Caco-2 (cell line): ENCODE results near the gene SFN. TPM values are rescaled to one million over a fixed set of nuclear protein-coding genes. Genes with fewer than 3 reads are reported as not detected.

Experiments
- BruUV-seq: library from RNA; stranded (reverse); fragments of 400-500 nt; replicated peaks from 2 replicates; lab custom pipeline; 2021; lab: Mats Ljungman, UMichigan
- CTCF ChIA-PET: fragments of 300-600 bp; sonication (Branson Sonifier 250); formaldehyde crosslinking; loops from one replicate; lab custom pipeline; 2022; ENCODE audit warnings: antibody characterized with exemption; lab: Charles Lee
- POLR2A ChIA-PET: fragments of 300-600 bp; sonication (Branson Sonifier 250); formaldehyde crosslinking; loops from one replicate; lab custom pipeline; 2022; ENCODE audit warnings: antibody characterized with exemption; lab: Charles Lee
- DNase-seq, 2 experiments: peaks; one replicate each; pipeline versions ENCODE4 v3.0.0 to v3.0.0-alpha.2; 2020 to 2022
- H3K27me3 ChIP-seq: replicated peaks from 2 replicates; pipeline ENCODE4 v1.6.0; 2011; ENCODE audit warnings: low read length; ENCODE audit not compliant: control insufficient read depth, insufficient read depth
- H3K36me3 ChIP-seq: 2 replicates; pipeline ENCODE4 v1.5.1; 2011; ENCODE audit warnings: low read length; ENCODE audit not compliant: control insufficient read depth, insufficient read depth
- H3K4me1 ChIP-seq: fragments of 250-450 bp; sonication (Bioruptor Pico); 2 replicates; pipeline ENCODE4 v1.5.1; 2020; ENCODE audit warnings: mild to moderate bottlenecking
- H3K4me3 ChIP-seq: 2 replicates; pipeline ENCODE4 v1.5.1; 2011; ENCODE audit warnings: low read depth, mild to moderate bottlenecking, control low read depth, low read length
- H3K9me3 ChIP-seq: fragments of 250-450 bp; sonication (Bioruptor Pico); 2 replicates; pipeline ENCODE4 v1.5.1; 2020; ENCODE audit warnings: mild to moderate bottlenecking, moderate library complexity
- H3K27ac Mint-ChIP-seq: one replicate; pipeline ENCODE4 v1.8.0; 2022; ENCODE audit warnings: mixed read lengths; ENCODE audit not compliant: unreplicated experiment
- H3K27me3 Mint-ChIP-seq: one replicate; pipeline ENCODE4 v1.8.0; 2022; ENCODE audit warnings: mixed read lengths; ENCODE audit not compliant: insufficient read depth, unreplicated experiment
- H3K36me3 Mint-ChIP-seq: one replicate; pipeline ENCODE4 v1.8.0; 2022; ENCODE audit warnings: mild to moderate bottlenecking, mixed read lengths; ENCODE audit not compliant: insufficient read depth, unreplicated experiment
- H3K4me1 Mint-ChIP-seq: one replicate; pipeline ENCODE4 v1.8.0; 2022; ENCODE audit warnings: low read depth, mixed read lengths; ENCODE audit not compliant: unreplicated experiment
- H3K4me3 Mint-ChIP-seq: one replicate; pipeline ENCODE4 v1.8.0; 2022; ENCODE audit warnings: mild to moderate bottlenecking, moderate library complexity, mixed read lengths; ENCODE audit not compliant: unreplicated experiment
- H3K9me3 Mint-ChIP-seq: one replicate; pipeline ENCODE4 v1.8.0; 2022; ENCODE audit warnings: mixed read lengths; ENCODE audit not compliant: unreplicated experiment
- intact Hi-C: fragments of 100-400 bp; cut with micrococcal nuclease; formaldehyde crosslinking; loops from one replicate; pipeline ENCODE4 v1.10.0; 2022; ENCODE audit not compliant: unreplicated experiment
- total RNA-seq: library from RNA; stranded (reverse); gene quantifications from 2 replicates; pipeline ENCODE4 v1.2.3, GENCODE V29; 2022
- TF ChIP-seq, protein P1 (sequence below), 2 experiments: fragments of 200-600 bp in 1 of 2; IDR thresholded peaks; 1 replicate in 1 of 2; 2 replicates in 1 of 2; pipeline versions ENCODE4 v1.5.1 to v1.8.0; 2011 to 2022; ENCODE audit warnings: antibody characterized with exemption in 1 of 2, control low read depth in 1 of 2, inconsistent platforms in 1 of 2, low read depth in 1 of 2, low read length in 1 of 2, mild to moderate bottlenecking in 1 of 2, moderate library complexity in 1 of 2; ENCODE audit not compliant: insufficient read depth in 1 of 2, severe bottlenecking in 1 of 2, unreplicated experiment in 1 of 2

Gene SFN
- total RNA-seq, 1 experiment from 2014 or later, result 21.4 TPM

GRCh38 chr1:26826261-26827105 lies 36.5 kb upstream of the SFN start, which contains the start of gene ZDHHC18:
ZDHHC18 (plus strand) TSS chr1:26826688; CDS start chr1:26826805, 117 bp downstream.
- CTCF ChIA-PET, result interaction anchor here (1.0 kb wide), 2 partner anchors 16 to 41 kb away, joined by 3 to 4 read pairs; no protein-coding TSS in a partner anchor
- Mint-ChIP-seq H3K4me1 (peaks cover 16% of the 10 kb centered on the region), H3K27ac (peak within 1 kb of the TSS; percentile 68), H3K36me3 (peaks cover 5% of the 10 kb centered on the region), H3K27me3 (no peaks in the 10 kb centered on the region), H3K4me3 (peak within 1 kb of the TSS; percentile 88), H3K9me3 (no peaks in the 10 kb centered on the region)
- Histone ChIP-seq H3K4me3 (peak within 1 kb of the TSS; percentile 71), H3K27me3 (no peaks in the 10 kb centered on the region), H3K4me1 (peaks cover 18% of the 10 kb centered on the region), H3K36me3 (no peaks in the 10 kb centered on the region), H3K9me3 (no peaks in the 10 kb centered on the region)
- peak in 1 of 2 experiments; percentile 77 for DNase-seq
- intact Hi-C loops, result no loop called here
- POLR2A ChIA-PET, result interaction anchor here (0.8 kb wide), 1 partner anchor 135 kb away, joined by 3 read pairs; no protein-coding TSS in a partner anchor
- BruUV-seq, result no TSS peak
- TF ChIP-seq, protein P1, sequence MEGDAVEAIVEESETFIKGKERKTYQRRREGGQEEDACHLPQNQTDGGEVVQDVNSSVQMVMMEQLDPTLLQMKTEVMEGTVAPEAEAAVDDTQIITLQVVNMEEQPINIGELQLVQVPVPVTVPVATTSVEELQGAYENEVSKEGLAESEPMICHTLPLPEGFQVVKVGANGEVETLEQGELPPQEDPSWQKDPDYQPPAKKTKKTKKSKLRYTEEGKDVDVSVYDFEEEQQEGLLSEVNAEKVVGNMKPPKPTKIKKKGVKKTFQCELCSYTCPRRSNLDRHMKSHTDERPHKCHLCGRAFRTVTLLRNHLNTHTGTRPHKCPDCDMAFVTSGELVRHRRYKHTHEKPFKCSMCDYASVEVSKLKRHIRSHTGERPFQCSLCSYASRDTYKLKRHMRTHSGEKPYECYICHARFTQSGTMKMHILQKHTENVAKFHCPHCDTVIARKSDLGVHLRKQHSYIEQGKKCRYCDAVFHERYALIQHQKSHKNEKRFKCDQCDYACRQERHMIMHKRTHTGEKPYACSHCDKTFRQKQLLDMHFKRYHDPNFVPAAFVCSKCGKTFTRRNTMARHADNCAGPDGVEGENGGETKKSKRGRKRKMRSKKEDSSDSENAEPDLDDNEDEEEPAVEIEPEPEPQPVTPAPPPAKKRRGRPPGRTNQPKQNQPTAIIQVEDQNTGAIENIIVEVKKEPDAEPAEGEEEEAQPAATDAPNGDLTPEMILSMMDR (IDR thresholded peaks at IDR 0.05; ENCODE audit: insufficient read depth in 1 of 2, low read depth in 1 of 2, low read length in 1 of 2, severe bottlenecking in 1 of 2, unreplicated experiment in 1 of 2), result peak; percentile 13 to 33

- TF ChIP-seq, protein P1 (IDR thresholded peaks at IDR 0.05; ENCODE audit: insufficient read depth in 1 of 2, low read depth in 1 of 2, low read length in 1 of 2, severe bottlenecking in 1 of 2, unreplicated experiment in 1 of 2), result no peak
- ChIA-PET CTCF (no interaction called here), POLR2A (no interaction called here)
- BruUV-seq, result no TSS peak
- peaks cover 18% of the 10 kb centered on the region for H3K4me1 ChIP-seq
- H3K27me3 ChIP-seq, result no peaks in the 10 kb centered on the region
- peak overlapping the region; percentile 68 for H3K27ac Mint-ChIP-seq
- H3K9me3 ChIP-seq, result no peaks in the 10 kb centered on the region
- H3K4me3 ChIP-seq, result peak overlapping the region; percentile 71
- intact Hi-C loops, result no loop called here
- no peaks in the 10 kb centered on the region for H3K9me3 Mint-ChIP-seq
- H3K4me3 Mint-ChIP-seq, result peak overlapping the region; percentile 88
- DNase-seq, result no peak
- H3K27me3 Mint-ChIP-seq, result no peaks in the 10 kb centered on the region
- H3K36me3 Mint-ChIP-seq, result peaks cover 5% of the 10 kb centered on the region
- H3K36me3 ChIP-seq, result no peaks in the 10 kb centered on the region
- peaks cover 16% of the 10 kb centered on the region for H3K4me1 Mint-ChIP-seq
These were observed 35.8 kb upstream of the SFN start for GRCh38 chr1:26827106-26827604.

DNA sequence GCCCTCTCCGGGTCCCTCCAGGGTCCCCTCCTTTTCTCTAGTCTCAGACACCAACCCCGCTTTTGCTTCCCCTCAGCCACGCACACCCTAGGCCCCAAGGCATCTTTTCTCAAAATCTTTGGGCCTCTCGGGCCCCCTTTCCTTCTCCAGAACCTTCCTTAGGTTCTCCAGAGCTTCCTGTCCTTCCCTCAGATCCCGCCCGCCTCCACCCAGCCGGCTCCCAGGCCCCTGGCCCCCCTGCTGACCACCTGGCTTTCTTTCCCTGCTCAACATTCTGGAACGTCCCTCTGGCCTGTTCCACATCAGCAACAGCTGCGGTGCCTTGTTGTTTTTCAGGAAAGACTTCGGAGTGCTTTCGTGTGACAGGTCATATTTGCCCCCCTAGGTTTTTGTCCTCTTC lies 35.3 kb upstream of the SFN start:
- intact Hi-C loops, result no loop called here
- H3K27me3 ChIP-seq, result no peaks in the 10 kb centered on the region
- H3K4me1 ChIP-seq, result peaks cover 18% of the 10 kb centered on the region
- H3K4me3 Mint-ChIP-seq, result peak overlapping the region; percentile 88
- H3K4me1 Mint-ChIP-seq, result peaks cover 16% of the 10 kb centered on the region
- POLR2A ChIA-PET, result no interaction called here
- DNase-seq, result no peak
- CTCF ChIA-PET, result no interaction called here
- peaks cover 5% of the 10 kb centered on the region for H3K36me3 Mint-ChIP-seq
- H3K9me3 ChIP-seq, result no peaks in the 10 kb centered on the region
- no TSS peak for BruUV-seq
- peak overlapping the region; percentile 71; the same call in 1 of the 2 replicates for H3K4me3 ChIP-seq
- H3K27ac Mint-ChIP-seq, result peak overlapping the region; percentile 68
- TF ChIP-seq, protein P1 (IDR thresholded peaks at IDR 0.05; ENCODE audit: insufficient read depth in 1 of 2, low read depth in 1 of 2, low read length in 1 of 2, severe bottlenecking in 1 of 2, unreplicated experiment in 1 of 2), result no peak
- H3K36me3 ChIP-seq, result no peaks in the 10 kb centered on the region
- H3K27me3 Mint-ChIP-seq, result no peaks in the 10 kb centered on the region
- no peaks in the 10 kb centered on the region for H3K9me3 Mint-ChIP-seq
